HG03565 (cell line): ENCODE data around the gene RFPL1.

Experiments used
- ATAC-seq: cut with Tn5 transposase; IDR thresholded peaks from one replicate; pipeline ENCODE4 v1.9.1; 2021; ENCODE audit warnings: mild to moderate bottlenecking, moderate library complexity; ENCODE audit not compliant: unreplicated experiment

The RFPL1 gene

DNA sequence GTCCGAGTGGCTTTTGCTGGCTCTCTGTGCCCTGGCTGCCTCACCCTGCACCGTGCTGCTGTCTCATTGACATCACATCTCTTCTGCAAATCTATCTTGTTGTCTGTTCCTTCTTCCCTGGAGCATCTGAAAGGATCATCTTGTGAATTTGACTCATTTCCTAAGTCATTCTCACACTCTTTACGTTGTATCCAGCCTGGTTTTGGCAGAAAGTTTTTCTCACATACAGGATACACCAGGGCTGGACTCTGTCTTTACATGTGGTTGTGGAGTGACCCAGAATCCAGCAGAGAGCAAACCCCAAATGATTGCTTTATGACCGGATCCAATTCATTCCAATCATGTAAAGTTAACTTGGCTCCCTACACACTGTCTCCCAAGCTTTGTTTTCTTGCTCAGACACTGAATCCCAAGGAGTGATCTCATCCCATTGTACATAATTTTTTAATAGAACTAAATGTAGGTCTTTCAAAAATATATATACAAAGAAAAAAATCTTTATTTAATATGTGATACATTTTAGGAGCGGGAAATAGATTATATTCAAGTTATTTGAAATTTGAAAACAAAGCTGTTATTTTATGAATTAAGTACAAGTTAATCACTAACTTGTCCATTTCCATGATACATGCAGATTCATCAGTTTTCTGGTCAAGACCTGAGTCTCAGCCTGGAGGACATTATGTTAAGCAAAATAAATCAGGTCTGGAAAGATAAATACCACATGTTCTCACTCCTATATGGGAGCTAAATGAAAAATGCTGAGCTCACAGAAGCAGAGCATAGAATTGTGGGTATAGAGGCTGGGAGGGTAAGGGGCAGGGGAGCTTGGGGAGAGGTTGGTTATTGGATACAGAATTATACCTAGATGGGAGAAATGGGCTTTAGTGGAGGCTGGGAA, 2.9 kb upstream of the RFPL1 start:
- ATAC-seq: no peak

DNA sequence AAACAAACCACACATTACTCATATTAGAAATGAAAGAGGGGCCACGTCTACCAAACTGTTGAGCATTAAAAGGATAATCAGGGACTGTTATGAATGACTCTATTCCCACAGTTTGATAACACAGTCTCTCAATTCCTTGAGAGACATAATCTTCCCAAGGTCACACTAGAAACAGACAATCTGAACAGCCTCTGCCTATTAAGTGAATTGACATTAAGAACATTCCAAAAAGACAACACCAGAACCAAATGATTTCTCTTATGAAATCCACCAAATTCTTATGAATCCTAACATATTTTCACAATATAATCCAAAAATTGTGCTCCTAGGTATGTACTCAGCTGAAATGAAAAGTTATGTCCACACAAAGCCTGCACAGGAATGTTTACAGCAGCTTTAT, 4.6 kb downstream of the RFPL1 start:
- ATAC-seq: no peak

DNA sequence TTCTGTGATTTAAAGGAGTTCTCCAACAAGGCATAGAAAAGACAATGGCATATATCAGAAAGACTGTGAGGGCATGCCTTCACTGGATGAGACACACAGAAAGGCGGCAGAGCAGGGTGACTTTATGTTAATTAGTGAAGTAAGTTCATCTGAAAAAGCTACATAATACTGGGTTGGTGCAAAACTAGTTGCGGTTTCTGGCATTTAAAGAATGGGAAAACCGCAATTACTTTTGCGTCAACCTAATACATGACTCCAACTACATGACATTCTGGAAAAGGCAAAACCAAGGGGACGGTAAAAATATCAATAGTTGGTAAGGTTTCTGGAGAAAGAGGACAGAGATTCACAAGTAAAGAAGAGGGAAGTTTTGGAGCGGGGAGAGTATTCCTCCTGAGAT, 5.1 kb downstream of the RFPL1 start:
- ATAC-seq: no peak

DNA sequence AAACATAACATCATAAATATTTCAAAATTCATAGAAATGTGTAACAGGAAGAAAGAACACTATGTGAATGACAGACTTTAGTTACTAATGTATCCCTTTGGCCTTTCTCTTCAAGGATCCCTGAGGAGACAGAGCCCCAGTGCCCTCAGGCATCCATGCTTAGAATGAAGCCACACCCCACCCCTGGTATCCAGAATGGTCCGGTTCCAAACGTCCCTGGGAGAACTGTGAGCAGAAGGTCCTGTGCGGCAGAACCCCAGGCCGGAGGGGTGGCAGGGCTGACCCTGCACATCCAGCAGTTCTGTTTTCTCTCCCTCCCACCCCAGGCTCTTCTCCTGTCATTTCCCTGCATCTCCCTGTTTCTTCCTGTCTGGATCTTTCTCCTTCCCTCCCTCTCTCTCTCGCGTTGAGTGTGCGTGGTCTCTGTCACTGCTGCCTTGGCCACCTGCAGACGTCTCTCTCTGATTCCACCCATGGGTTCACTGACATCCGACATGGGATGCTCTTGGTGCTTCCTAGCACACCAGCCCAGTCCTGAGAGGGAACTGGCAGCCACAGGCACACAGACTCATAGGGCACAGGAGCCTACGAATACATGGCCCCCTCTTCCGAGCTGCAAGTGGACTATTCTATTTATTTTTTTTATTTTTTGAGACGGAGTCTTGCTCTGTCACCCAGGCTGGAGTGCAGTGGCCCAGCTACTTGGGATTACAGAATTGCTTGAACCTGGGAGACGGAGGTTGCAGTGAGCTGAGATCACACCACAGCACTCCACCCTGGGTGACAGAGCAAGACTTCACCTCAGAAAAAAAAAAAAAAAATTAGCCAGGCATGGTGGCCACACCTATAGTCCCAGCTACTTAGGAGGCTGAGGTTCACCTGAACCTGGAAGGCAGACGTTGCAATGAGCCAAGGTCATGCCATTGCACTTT, 5.7 kb downstream of the RFPL1 start:
- no peak for ATAC-seq

DNA sequence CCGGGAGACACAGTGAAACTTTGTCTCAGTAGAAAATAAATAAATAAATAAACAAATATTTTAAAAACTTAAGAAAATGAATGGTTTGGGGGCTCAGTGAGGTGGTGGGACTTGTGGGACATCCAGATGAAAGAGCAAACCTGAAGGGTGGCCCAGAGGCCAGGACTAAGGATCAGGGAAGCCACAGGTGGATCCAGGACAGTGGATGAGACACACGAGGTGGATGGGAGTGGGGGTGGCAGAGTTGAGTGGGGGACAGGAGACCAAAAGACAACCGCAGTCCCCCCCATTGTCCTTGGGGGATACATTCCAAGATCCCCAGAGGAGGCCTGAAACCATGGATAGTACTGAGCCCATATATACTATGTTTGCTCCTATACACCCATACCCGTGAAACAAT, 7.1 kb downstream of the RFPL1 start:
- no peak for ATAC-seq

DNA sequence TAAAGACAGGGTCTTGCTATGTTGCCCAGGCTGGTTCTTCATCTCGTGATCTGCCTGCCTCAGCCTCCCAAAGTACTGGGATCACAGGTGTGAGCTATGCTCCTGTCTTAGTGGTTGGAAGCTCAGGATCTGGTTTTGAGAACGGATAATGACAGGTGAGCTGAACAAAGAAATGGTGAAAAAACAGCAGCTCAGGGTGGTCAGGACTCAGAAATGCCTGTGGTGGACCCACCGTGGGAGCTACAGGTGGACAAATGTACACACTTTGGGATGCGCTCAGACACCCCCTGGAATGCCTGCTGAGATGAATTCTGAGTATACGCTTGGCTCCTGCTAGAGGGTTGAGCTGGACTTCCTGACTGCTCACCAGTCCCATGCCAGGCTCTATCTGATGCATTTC, 9.5 kb downstream of the RFPL1 start:
- ATAC-seq: no peak

DNA sequence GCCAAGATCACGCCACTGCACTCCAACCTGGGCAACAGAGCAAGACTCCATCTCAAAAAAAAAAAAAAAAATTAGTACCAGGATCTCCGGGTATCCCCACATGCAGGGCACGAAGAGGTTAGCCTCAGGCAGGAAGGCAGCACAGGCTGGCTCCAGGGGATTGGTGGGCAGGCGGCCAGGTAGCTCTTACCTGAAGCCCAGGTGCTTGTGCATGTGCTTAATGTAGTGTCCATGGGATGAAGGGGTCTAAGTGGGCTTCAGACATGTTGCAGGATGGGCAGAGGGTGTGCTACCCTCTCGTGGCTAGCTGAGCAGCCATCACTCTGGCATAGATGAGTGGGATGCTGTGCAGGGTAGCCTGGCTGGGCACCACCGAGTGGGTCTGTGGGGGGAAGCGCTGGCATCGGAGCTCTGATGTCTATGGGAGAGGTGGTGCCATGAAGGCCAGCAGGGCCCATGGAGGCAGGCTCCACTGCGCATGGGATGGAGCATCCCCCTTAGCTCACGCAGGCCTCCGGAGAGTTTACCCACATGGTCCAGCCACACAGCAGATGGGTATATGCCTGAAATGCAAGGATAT, 11.0 kb downstream of the RFPL1 start:
- no peak for ATAC-seq

DNA sequence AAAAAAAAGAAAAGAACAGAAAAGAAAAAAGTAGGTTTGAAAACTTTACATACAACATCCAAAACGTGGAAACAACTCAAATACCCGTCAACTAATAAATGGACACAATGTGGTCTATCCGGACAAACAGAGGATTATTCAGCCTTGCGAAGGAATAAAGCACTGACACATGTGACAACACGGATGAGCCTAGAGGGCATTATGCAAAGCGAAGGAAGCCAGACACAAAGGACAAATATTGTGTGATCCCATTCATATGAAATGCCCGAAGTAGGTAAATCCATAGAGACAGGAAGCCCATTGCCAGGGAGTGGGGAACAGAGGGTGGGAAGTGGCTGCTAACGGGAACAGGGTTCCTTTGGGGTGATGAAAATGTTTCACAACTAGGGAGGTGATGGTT, 11.8 kb downstream of the RFPL1 start:
- ATAC-seq: no peak

DNA sequence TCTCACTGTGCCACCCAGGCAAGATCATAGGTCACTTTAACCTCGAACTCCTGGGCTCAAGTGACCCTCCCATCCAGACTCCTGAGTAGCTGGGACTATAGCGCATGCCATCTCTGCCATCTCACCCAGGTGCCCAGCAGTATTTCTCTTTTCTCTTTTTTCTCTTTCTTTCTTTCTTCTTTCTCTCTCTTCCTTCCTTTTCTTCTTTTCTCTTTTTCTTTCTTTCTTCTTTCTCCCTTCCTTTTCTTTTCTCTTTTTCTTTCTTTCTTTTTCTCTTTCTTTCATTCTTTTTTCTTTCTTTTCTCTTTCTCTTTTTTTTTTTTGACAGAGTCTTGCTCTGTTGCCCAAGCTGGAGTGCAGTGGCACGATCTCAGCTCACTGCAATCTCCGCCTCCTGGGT, 13.5 kb downstream of the RFPL1 start:
- ATAC-seq: no peak

DNA sequence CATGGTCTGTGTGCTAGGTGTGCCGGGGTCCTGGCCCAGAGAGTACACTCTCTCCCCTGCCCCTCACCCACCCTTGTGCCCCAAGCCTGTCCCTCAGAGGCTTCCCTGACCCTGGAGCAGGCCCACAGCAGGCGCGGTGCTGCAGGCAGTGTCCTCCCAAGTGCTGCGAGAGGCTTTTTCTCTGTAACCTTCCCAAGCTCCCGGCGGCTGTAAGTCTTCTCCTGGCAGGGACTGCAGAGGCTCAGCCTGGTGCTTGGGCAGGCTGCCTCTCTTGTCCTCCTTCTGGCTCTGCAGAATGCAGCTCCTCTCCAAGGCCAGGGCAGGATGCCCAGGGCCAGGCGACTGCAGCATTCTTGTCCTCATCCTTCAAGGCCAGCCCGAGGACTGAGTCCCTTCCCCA, 15.9 kb downstream of the RFPL1 start:
- no peak for ATAC-seq

DNA sequence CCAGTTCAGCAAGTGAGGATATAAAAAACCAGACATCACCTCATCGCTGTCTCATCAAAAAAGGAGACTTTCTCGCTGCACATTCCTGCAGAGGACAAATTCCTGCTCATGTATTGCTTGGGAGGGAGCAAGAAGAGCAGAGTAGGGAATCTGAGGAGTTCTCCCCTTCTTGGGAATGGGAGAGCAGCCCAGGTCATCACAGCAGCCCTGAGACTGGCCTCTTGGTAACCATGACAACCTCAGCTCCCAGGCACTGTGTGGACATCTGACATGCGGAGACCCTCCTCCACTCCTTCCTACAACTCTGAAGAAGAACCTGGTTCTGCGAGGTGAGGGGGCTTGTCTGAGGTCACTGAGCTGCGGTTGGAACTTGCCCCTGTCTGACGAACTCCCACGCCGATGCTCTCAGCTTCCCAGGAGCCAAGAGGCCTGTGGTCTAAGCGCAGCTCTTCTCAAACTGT, 17.9 kb downstream of the RFPL1 start:
- ATAC-seq: no peak

DNA sequence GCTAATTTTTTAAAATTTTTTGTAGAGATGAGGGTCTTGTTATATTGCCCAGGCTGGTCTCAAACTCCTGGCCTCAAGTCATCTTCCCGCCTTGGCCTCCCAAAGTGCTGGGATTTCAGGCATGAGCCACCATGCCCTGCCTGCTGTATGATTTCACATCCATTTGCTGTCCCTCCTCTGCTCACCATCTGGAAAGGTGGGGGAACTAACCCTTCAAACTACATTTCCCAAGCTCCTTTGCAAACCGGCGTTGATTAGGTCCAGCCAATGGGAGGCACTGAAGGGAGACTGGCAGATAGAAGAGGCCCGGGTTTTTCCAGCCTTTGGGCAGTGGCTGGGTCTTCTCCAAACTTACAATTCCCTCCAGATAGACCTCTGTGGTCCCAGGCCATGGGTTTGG, 19.3 kb downstream of the RFPL1 start:
- no peak for ATAC-seq

DNA sequence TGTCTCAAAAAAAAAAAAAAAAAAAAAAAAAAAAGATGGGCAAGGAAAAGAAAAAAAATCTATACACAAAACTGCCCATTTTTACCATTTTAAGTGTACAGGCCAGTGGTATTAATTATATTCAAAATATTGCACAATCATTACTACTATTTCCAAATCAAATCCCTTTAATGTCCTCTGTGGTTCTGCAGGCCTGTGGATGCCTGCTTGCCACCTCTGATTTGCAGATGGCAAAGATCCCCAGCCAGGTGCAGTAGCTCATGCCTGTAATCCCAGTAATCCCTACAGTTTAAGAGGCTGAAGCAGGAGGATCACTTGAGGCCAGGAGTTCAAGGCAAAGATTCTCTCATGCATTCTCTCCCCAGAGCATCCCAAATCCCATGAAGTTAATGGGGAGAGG, 20.2 kb downstream of the RFPL1 start:
- no peak for ATAC-seq

DNA sequence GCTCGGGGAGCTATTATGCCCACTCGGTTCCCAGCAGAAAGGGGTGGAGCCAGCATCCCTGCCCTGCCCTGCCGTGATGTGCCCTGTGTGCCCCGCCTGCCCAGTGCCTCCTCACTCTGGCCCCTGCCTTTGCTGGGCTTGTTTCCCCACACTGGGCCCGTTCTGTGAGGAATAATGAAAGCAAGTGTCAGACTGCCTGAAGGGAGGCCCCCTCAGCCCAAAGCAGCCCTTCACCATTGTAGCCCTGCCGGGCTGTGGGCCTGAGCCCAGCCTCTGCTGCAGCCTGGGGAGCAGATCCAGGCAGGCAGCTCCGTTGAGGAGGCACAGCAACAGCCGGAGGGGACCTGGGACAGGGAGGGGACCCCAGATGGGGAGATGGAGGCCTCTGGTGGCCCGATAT, 21.4 kb downstream of the RFPL1 start:
- ATAC-seq: no peak

DNA sequence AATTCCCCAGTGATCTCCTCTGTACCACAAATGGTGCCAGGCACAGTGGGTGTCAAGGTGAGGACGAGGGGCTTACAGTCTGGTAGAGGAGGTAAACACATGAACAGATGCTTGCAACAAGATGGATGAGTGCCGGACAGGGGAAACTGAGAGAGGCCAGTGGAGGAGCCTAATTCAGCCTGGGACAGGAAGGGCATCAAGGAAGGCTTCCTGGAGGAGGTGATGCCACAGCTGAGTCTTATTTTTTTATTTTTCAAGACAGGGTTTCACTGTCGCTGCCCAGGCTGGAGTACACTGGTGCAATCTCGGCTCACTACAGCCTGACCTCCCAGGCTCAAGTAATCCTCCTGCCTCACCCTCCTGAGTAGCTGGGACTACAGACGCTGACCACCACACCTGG, 22.9 kb downstream of the RFPL1 start:
- ATAC-seq: no peak

DNA sequence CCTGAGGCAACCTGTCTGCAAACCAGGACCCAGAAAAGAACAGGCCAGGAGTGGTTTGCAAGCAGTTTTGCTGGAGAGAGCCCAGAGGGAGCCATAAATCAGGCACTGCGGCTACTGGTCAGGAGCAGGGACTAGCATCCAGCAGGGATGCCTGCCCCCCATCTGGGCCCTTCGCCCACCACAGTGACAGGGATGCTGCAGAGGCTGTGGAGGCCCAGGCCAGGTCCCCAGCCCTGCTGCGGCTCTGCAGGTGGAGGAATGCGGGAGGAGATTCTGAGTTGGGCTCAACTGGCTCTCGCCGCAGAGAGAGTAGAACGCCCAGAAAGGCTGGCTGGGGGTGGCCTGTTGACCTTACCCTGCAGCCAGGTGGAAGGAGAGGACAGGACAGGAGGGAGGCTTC, 25.2 kb downstream of the RFPL1 start:
- ATAC-seq: no peak

DNA sequence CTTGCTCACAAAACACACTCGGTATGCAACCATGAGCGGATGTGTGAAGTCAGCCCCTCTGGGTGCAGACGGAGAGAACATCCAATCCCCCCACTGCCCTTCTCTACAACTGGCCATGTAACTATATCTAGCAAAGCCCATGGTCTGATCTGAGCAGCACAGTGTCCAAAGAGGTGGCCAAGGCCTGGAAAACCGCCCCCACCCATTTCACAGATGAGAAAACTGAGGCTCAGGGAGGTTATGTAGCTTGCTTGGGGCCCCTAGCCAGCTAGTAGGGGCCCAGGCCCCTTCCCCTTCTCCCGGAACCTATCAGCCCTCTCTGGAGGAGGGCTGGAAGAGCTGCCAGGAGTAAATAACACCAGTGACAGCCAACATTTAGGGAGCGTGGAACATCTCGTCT, 26.2 kb downstream of the RFPL1 start:
- ATAC-seq: no peak

DNA sequence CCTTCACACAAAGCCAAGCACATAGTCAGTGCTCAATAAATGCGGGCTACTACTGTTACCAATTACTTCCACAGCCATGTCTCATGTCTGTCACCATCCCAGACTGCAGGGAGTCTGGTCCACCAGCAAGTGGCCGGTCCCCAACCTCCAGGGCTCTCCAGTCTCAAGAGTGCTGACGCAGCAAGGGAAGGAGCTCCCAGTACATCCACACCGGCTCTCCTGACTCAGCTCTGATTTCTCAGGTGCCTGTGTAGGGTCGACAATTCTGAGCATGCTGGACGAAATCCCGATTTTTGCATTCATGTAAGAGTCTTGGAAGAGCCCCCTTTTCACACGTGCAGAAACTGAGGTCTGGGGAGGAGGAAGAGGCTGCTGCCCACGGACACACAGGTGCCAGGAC, 31.4 kb downstream of the RFPL1 start:
- no peak for ATAC-seq

DNA sequence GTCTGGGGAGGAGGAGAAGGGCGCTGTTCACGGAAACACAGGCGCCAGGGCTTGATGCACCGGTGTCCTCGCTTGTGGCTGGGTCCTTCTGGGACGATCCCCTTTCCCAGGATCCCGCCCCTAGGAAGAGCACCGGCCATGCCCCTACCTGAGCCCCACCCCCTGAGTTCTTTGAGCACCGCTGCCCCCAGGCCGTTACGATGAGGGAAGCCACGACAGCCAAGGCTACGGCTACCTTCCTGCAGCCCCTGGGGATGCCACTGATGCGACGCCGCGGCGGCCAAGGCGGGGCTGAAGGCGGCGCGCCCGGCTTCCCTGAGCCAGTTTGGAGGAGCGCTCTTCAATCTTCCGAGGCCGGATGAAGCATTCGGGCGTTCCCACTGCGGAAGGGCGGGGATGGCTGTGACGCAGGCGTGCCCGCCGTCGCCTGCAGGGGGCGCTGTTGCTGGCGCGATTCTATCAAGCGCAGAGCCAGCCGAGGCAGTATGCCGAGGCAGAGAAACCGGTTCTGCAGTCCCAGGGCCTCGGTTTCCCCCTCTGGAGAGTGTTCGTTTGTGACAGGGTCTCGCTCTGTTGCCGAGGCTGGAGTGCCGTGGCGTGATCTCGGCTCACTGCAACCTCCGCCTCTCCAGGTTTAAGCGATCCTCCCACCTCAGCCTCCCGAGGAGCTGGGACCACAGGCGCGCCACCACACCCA, 31.9 kb downstream of the RFPL1 start:
- no peak for ATAC-seq

DNA sequence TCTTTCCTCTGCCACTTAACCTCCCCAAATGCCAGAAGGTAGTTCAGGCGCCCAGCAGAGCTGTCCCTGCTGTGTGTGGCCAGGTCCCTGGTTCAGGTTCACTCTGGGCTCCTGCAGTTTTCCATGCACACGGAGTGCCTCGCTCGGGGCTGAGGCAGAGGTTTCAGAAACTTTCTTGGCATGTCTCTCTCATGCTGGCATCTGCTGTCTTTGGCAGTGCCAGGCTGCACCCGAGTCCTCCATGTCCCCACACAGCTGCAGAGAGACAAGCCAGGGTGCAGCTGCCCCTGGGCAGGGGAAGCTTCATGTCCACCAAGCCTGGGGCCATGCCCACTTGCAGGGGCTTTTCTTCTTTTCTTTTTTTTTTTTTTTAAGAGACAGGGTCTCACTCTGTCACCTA, 34.6 kb downstream of the RFPL1 start:
- no peak for ATAC-seq

DNA sequence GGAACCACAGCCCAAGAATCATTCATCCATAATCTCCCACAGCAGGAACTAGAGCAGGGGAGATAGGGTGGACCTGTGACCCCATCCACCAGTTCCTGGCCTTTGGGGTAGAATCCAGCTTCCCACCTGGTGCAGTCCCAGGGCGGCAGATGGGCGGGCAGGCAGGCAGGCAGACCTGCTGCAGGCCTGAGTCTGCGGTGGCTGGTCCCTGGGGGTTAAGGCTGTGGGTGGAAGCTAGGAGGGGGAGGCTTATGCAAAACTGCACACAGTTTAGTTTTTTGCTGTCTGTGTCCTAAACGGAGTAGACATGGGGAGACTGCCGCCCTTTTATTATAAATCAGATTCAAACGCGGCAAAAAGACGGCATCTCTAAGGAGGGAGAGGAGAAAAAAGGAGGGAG, 37.2 kb downstream of the RFPL1 start:
- ATAC-seq: no peak
